GM21576 (cell line): ENCODE measurements around the gene S100A10.

Source experiments
- ATAC-seq: cut with Tn5 transposase; IDR thresholded peaks from one replicate; pipeline ENCODE4 v1.9.1; 2021; ENCODE audit warnings: mild to moderate bottlenecking, moderate library complexity; ENCODE audit not compliant: unreplicated experiment

S100A10 gene

DNA sequence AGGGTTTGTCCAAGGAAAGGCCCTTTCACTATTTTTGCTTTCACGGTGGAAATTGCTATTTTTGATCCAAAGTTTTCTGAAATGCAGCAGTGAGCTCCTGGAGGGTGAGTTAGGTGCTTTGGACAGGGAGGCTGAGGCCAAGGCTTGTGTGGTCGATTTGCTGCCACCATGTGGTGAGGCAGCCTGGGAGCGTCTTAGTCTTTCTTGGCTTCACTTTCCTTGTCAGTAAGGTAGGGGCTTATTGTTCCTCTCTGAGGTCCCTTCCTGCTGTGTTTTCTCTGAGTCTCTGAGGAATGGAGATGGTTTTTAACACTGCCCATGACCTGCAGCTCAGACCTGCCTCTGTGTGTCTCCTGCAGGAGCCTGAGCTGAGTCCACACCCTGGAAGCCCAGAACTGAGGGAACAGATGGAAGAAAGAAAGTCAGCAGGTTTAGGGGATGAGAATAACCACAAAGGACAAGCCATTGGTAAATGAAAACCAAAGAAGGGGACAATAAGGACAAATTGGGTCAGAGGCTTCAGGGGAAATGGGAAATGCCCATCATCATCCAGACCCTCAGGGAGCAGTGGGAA is 20.1 kb upstream of the S100A10 start:
- ATAC-seq, result no peak

DNA sequence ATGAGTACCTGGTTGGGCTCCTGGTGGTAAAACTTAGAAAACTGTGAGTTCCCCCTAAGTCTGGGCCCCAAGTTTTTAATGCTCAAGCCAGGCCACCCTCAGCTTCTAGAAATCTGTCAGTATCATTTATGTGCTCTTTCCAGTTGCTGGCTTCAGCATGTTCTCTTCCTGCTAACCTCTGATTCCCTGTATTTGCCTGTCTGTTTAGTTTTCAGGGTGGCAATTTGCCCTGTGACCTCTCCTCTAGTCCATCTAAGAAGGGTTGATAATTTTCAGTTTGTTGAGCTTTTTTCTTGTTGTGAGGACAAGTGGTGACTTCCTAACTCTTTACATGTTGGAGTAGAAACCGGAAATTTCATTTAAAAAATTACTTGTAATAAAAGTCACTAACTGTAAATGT is 16.0 kb upstream of the S100A10 start:
- no peak for ATAC-seq

DNA sequence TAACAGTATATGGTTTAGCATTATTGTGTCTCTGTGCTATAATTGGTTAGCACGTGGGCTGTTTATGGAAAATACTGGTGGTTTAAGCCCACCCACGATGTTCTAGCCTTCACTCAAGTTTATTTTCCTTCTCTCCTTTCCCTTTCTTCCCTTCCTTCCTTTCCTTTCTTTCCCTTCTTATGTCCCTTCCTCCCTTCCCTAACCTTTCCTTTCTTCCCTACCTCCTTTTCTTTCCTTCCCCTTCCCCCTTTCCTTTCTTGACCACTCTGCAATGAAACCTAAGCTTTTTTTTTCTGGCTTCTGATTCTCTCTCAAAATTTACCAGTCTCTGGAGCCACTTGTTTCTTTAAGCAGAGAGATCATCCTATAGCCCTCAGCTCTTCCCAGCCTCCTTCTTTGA is 13.4 kb upstream of the S100A10 start:
- ATAC-seq, result no peak

DNA sequence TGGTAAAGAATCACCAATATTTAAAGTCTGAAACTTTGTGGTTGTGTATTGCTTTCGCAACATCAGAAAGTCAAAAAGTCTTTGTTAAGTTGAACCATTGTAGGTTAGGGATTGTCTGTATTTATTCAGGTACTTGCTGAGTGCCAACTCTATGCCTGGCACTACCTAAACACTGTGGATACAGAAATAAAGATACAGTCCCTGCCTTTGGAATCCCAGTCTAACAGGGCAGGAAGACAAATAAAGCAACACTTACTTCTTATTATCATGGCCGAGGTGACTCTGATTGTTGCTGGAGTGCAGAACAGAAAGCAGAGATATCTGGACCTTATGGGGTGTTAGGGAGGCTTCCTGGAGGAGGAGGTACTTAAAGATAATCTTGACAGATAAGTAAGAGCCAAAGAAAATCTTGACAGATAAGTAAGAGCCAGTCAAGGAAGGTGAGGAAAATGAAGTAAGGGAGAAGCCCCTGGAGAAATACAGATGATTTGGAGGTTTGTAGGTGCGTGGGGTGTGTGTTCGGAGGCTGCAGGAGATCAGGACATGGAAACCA is 11.8 kb upstream of the S100A10 start:
- ATAC-seq, result no peak

DNA sequence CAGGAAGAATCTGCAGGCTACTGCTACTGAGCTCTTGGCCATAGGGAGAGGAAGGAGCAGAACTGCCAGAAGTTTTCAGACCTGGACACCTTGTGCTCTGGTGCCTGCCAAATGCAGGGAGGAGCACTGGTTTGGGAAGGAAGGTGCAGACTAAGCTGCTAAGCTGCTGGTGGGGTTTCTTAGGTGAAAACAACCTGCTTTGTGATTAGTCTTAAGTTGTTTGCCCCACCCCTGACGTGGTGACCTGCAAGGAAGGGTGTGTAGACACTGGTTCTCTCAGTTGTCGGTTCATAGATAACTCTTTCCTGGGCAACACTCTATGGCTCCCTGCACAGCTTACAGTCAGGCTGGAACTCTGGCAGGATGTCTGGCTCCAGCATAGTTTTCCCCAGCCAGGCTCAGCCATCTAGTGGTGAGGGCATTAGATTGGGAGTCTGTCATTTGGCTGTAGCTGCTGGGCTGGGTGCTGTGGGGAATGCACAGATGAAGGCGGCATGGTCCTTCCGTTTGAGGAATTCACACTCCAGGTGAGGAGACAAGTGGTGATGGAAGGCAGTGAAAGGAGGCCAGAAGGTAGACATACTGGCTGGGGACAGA is 10.3 kb upstream of the S100A10 start:
- ATAC-seq, result no peak

DNA sequence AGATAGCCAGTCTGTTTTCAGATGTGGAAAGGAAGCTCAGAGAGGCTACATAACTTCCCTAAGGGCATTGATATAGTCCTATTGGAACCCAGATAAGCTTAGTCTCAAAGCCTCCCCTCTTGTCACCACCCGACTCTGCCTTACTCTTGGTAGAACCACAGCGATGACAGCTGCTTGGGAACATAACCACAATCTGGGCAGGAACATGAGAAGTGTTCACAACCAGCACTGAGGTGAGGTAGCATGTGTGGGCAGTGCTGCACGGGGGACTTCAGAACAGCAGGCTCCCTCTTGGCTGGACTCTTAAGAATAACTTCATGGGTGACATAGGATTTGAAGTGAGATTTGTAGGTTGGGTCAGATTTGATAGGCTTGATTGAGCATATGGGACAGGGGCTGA is 9.3 kb upstream of the S100A10 start:
- no peak for ATAC-seq

DNA sequence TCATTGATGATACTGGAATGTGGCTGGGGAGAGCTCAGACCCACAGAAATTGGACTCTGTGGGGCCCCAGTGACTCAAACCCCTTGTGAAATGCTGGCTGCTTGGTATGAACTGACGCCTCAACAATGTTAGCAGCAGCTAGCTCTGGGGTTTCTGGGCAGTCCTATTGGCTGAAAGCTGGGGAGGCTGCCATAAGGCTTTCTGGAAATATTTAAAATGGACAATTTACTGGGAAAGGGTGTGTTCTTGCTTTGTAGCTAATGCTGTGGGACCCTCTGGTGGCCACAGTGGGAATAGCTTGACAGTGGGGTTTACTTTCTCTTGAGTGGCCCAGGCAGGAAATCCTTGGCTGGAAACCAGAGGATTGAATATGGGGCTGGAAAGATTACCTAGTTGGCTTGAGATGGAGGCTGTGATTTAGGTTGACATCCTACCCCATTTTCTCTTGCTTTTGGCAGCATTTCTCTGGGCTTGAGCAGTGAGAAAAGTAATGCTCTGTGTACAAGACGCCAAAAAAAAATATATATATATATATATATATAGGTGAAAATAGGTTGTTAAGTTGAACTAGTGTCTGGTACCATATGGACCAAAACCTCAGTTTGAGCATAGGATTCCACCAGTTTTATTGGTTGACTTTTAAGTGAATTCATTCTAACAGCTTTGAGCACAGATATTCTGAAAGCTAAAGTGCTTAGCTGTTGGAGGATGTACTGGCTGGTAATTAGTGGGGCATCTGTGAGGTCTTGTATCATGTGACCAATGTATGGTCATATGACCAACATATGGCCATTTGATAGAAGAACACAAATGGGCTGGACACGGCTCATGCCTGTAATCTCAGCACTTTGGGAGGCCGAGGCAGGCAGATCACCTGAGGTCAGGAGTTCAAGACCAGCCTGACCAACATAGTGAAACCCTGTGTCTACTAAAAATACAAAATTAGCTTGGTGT is 8.2 kb upstream of the S100A10 start:
- no peak for ATAC-seq

DNA sequence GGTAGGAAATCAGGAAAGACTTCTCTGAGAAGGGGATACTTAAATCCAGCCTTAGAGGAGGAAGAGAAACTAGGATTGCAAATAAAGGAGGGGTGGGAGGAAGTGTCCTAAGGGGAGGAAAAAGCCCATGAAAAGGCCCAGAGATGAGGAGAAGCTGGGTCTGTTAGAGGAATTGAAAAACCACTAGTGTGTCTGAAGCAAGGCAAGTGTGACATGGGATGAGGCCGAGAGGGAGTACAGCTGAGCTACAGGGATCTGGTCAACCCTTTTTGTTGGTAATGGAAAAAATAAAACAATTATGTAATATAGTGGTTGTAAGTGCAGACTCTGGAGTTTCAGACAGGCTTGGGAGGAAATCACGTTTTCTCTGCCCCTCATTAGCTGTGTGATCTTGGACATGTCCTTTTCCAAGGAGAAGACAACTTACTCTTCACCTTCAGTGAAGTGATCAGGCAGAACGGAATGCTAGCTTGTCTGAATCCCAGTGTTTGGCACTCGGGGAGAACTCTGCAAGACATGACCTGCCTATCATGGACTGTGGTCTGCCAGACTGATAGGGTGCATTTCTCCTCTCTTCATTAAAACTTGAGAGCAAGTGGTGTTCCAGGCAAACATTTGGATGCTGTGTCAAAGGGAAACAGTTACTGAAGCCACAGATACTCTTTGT is 7.4 kb upstream of the S100A10 start:
- no peak for ATAC-seq

DNA sequence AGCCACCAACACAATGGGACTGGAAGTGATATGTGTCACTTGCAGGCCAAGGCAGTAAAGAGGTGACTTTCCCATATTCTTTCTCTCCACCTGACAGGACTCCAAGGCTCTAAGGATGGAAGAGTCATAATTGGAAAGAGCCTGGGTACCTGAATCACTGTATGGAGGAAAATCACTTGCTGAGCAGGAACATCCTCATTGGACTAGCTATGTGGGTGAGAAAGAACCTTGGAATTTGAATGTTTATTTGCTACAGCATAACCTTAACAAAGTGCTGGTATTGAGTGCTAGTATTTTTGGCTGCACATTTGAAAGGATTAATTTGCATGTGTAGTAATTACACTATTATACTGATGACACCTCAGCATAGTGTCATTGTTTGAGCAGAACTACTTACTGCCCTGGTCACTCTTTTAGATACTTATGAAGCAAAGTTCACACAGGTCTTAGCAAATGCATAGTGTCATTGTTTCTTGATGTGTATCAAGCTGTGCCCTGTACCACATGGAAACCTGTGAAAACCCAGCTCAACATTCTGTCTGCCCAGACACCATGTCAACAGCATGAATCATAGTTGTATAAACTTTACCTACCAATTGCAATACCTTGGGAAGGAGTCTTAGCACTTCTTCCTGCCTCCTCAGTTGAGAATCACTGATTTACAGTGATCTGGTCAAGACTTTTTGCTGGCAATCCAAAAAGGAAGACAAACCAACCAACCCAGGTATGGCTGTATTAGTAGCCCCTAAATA is 5.1 kb upstream of the S100A10 start:
- ATAC-seq, result no peak

DNA sequence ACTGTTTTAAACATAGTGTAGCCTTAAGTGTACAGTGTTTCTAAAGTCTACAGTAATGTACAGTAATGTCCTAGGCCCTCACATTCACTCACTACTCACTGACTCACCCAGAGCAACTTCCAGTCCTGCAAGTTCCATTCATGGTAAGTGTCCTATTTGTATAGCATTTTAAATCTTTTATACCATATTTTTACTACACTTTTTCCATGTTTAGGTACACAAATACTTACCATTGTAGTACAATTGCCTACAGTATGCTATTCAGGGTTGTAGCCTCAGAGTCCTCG is 3.6 kb upstream of the S100A10 start:
- ATAC-seq, result no peak

DNA sequence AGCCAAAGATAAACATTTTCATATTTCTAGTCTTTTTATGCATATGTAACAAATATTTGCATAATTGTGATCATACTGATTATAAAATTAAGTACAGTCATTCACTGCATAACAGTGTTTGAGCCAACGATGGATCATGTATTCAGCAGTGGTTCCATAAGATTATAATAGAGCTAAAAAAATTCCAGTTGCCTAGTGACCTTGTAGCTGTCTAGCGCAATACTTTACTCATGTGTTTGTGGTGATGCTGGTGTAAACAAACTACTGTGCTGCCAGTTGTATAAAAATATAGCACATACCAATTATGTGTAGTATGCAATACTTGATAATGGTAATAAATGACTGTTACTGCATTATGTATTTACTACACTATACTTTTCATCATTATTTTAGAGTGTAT is 2.1 kb upstream of the S100A10 start:
- ATAC-seq, result no peak

DNA sequence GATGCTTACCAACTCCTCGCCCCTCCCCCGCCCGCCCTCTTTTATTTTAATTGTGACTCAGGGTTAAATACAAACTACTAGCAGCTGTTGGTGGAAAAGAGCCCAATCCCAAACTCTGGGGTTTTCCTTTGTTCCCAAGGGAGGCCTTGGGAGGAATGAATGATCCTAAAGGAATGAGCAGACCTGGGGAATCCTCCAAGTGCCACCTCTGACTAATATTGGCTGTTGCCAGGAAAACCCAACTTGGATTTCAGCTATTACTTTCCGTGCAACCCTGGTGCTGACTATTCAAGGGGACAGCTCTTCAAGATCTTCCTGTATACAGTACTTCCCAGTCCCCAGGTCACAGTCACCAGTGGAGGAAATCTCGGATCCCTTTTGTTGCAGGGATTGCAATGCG is 1.3 kb upstream of the S100A10 start:
- no peak for ATAC-seq

DNA sequence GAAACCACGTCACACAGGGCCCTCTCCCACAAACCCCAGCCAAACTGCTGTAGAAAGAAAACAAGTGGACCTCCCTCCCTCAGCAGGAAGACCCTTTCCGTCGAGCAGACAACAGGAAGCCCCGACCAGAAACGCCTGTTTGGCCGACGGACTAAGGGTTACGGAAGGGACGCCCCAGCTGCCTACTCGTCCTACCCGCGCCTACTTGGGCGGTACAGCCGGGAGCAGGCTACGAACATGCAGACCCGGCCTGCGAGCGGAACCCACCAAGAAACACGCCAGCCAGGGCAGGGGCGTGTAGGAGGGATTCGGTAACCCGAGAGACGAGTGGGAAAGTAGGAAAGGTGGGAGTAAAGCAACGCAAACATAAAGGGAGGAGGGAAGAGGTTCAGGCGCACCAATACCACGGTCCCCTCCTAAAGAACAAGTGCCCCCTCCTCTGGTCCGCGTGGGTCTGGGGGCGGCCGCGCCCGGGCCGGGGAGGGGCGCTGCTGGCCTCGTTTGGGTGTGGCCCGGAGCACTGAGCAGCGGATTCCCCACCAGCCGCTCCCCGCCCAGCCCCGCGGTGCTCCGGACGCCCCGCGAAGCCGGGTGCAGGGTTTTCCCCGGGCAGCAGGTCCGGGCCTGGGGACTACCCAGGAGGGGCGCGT is 450 bp downstream of the S100A10 start:
- no peak for ATAC-seq

DNA sequence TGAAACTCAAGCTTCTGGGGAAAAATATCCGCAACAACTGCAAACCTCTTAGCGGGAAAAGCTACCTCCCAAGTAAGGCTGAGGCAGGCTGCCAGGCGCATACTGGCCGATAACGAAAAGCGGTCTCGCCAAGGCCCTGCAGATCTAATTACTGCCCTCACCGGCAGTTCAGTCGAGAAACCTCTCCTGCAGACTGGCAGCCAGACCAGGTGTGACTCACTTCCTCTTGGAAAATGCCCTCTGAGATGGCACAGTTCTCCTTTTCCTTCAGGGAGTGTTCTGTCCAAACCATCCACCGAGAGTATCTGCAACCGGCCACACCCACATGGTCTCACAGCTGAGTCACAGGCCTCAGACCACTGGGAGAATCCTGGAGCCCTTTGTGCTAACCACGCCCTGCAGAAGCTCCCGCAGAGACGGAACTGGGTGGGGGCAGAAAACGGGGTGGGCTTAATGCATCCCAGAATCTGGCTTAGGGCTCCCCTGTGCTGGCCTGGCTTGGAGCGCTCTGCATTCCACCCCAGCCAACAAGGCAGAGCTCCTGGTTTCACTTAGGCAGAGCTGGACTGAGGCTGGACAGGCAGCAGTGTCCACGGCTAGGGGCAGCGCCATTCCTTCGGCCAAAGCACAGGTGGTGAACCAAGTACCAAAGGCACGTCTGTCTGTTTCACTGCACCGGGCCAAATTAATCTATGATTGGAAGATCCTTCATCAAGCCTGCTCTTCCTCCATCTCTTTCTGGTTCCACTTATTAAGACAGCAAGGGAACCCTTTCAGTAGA is 1.2 kb downstream of the S100A10 start:
- ATAC-seq, result no peak

DNA sequence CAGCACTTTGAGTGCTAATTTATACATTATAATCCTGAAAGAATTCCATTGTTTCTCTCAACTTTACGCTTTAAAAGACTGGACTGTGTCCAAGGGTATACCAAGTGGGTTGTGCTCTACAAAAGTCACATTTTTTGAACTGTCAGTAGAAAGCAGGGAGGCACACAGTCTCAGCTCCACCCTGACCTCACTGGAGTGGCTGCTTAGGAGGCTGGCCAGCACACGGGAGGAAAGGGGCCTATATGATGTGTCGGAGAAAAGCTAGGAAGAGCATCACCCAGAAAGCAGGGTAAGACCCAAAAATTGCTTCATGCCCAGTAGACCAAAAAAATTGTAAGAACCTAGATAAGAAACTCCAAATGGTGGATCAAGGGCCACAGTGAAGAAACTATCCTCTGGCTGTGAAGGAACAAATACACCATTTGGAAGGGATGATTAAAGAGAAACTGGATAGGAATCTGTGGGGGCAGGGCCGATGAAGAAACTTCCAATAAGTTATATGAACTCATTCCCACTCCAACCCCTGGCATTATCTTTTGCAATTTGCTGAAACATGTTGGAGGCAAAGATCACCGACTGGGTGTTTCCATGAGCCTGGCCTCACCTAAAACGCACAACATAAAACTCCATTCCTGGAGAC is 1.9 kb downstream of the S100A10 start:
- ATAC-seq, result no peak

DNA sequence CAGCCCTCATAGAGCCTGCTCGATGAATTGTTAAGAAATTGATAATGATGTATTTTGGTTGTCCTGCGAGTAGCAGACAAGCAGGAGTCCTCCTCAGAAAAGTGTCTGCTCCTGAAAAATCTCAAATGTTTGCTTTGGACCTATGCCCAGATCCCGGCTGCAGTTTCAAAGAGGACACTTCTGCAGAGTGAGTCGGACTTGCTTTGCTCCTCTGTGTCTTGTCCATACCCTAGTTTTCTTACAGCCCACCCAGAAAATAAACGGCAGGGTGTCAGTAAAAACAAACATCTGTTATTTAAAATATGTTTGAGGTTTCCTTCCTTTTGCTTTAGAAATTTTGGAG is 2.8 kb downstream of the S100A10 start:
- no peak for ATAC-seq

DNA sequence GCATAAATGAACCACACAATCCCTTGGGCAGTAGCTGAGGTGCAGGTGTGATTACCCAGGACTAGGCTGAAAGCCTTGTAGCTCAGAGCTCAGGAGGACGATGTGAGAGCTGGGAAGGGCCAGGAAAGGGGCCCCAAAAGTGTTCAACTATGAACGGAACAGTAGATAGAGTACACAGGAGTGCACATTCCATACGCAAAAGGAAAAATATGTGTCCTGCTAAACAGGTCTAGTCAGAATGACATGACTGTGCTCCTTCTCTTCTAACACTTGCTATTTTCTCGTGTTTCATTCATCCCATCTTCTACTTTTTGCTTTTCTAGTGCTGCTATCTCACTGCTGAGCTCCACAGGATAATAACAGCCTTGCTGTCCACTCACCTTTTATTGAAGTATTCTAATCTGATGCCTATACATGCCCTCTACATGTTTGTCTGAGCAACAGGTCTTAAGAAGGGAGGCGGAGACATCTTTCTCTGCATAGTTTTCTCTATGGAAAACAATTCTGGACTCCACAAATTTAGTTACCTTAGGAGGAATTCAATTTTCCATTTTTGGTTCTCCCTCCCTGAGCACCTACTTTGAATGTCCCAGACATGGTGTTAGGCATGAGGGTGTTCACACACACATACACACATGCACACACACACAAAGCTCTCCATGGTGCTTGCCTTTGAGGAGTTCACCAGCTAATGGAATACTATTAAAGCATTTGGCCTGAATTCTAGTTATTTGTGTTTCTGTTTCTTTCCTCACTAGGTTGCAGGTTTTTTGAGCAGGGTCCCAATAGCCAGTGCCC is 3.4 kb downstream of the S100A10 start:
- ATAC-seq, result no peak

DNA sequence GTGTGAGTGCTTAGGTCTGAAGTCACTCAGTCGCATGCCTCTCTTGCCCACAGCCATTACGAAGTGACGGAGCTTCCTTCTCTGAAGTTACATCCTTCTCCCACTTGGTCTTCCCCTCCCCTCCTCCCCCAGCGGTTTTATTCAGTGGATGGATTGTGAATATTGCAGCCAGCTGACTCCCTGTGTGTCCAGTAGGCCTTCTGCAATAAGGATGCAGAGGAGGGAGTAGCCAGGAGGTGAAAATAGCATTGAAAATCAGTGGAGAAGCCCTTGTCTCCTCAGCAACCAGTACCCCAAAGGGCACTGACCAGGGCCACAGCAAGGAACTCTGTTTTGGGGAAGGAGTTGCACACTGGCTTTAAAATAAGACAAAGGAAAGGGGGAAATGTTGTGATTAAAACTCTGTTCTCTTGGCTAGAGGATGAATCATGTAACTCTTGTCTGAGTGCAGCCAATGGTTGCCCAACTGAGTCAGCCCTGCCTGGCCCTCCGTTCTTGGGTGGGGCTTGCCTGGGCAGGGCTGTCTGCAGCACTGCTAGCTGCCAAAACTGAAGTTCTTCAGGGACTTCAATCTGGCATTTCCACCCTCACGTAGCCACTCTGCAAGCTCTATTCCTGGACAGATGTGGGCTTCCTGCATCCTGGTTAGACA is 4.3 kb downstream of the S100A10 start:
- no peak for ATAC-seq
